ENCODE results near the gene NR1D1. TPM values are rescaled to one million over a fixed set of nuclear protein-coding genes. Genes with fewer than 3 reads are reported as not detected.

NR1D1 gene
- total and polyA plus RNA-seq, 2 of the 8 experiments (the other 6 are each of a cell fraction or from before 2014, with no cell fraction given) = 1.5 to 4.6 TPM

DNA sequence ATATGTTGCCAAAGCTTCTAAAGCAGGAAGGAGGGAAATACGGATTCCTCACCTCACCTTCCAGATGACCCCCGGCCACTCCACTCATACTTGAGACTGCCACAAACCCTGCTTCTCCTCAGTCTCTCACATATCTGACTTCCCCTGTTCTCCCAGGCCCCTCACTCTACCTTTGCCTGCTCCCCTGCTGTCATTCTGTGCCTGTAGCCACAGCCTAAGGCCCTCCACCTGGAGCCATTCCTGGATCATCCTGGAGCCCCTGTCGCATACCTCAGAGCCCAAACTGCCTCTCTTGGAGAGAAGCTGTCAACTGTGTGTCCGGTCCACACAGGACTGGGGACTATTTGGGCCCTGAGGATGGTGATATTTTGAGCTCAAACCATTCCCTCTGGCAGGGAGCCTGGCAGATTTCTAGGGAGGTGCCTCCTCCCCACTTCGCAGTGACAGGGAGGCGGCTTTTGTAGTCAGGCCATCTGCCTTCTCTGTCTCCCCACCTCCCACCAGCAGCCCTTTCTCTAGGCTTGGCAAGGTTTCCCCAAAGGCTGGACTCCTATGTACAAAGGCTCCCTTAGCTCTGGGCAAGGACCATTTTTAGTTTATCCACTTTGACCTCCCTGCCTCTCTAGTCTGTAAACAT is 43.9 kb downstream of the NR1D1 start:
- Histone ChIP-seq H3K23ac (ENCODE audit: insufficient read length) (no peak overlapping the region), H4K91ac (replicated peaks; ENCODE audit: insufficient read length, low read length) (no peak overlapping the region), H3K4me2 (ENCODE audit: insufficient read depth in 1 of 2, low read depth in 2 of 2, low read length in 2 of 2) (no peak overlapping the region), H2BK12ac (ENCODE audit: low read depth, low read length) (no peak overlapping the region), H2BK5ac (ENCODE audit: low read depth, low read length) (no peak overlapping the region), H4K8ac (ENCODE audit: extremely low read depth, insufficient read depth, low read length) (no peak overlapping the region), H3K18ac (ENCODE audit: extremely low read depth, low read length) (no peak overlapping the region; the same call in 1 of the 2 replicates), H3K79me1 (ENCODE audit: low read depth, low read length) (no peaks in the 10 kb centered on the region), H3K27me3 (replicated peaks in 1 of 4; ENCODE audit: control insufficient read depth in 3 of 4, extremely low read depth in 1 of 4, insufficient read depth in 3 of 4, low read length in 3 of 4) (peaks cover 0 to under 1% (median 0%) of the 10 kb centered on the region in 4 experiments; a peak in 3 of 7 replicates), H3K14ac (ENCODE audit: insufficient read length) (no peak overlapping the region), H3K4ac (replicated peaks; ENCODE audit: insufficient read length, low read depth, low read length) (no peak overlapping the region), H3K4me1 (replicated peaks in 1 of 4; ENCODE audit: control insufficient read depth in 3 of 4, insufficient read depth in 4 of 4, low read length in 3 of 4) (peaks cover 3 to 11% (median 7%) of the 10 kb centered on the region in 4 experiments; a peak in 6 of 7 replicates), H4K20me1 (replicated peaks in 1 of 2; ENCODE audit: control insufficient read depth in 1 of 2, insufficient read depth in 2 of 2, low read length in 2 of 2) (no peaks in the 10 kb centered on the region), H3K9ac (replicated peaks in 1 of 4; ENCODE audit: extremely low read depth in 1 of 4, low read depth in 3 of 4, low read length in 3 of 4) (no peak overlapping the region), H2BK120ac (replicated peaks; ENCODE audit: low read depth, low read length) (no peak overlapping the region), H2BK20ac (ENCODE audit: low read length) (no peak overlapping the region), H2BK15ac (ENCODE audit: low read length) (no peak overlapping the region), H3K4me3 (ENCODE audit: extremely low read depth in 1 of 4, insufficient read depth in 2 of 4, low read depth in 3 of 4, low read length in 4 of 4) (no peak overlapping the region), H2AFZ (ENCODE audit: low read length) (no peak overlapping the region), H3K9me3 (ENCODE audit: insufficient read depth in 2 of 2, low read depth in 1 of 2, low read length in 1 of 2) (no peaks in the 10 kb centered on the region), H2AK5ac (ENCODE audit: low read depth, low read length) (no peak overlapping the region; the same call in 1 of the 2 replicates), H3K27ac (ENCODE audit: low read depth, low read length) (no peak overlapping the region), H3K23me2 (ENCODE audit: low read depth, low read length) (no peaks in the 10 kb centered on the region), H3K79me2 (ENCODE audit: control insufficient read depth in 1 of 2, insufficient read depth in 2 of 2, low read length in 2 of 2) (no peaks in the 10 kb centered on the region), H3K36me3 (ENCODE audit: control insufficient read depth in 2 of 4, insufficient read depth in 4 of 4, low read length in 3 of 4) (peaks cover 0 to 7% (median 2%) of the 10 kb centered on the region in 4 experiments; a peak in 4 of 8 replicates), H3K56ac (replicated peaks; ENCODE audit: insufficient read length, low read depth, low read length) (no peak overlapping the region), H4K5ac (ENCODE audit: insufficient read length, low read depth, low read length) (no peak overlapping the region)
- ChIA-PET POLR2A (ENCODE audit: partially characterized antibody) (no interaction called here), CTCF (ENCODE audit: partially characterized antibody) (interaction anchor here (0.7 to 38.4 kb wide), 4 partner anchors 9 to 56 kb away, joined by 3 to 876 read pairs (median 262); no protein-coding TSS in a partner anchor)
- 94% methylated on average over 6 of the region's 6 CpGs; no CpG with 5 or more reads in 1 of the 2 experiments for WGBS, 2 experiments (ENCODE audit: extremely low coverage in 1 of 2, insufficient coverage in 1 of 2, insufficient read length in 1 of 2, insufficient replicate concordance in 2 of 2, low coverage in 1 of 2, low lambda C conversion rate in 2 of 2, missing lambda C conversion rate in 1 of 2)
- no peak for DNase-seq (ENCODE audit: low read depth in 1 of 2, low spot score in 2 of 2)
- no peak for FAIRE-seq
- TF ChIP-seq EP300 (IDR thresholded peaks at IDR 0.05; ENCODE audit: borderline replicate concordance in 1 of 2, low read depth in 2 of 2, low read length in 2 of 2) (no peak), CEBPB (IDR thresholded peaks at IDR 0.05; ENCODE audit: low read depth, low read length) (no peak), PHF8 (conservative IDR thresholded peaks at IDR 0.05; ENCODE audit: low read depth, low read length) (no peak), GABPA (IDR thresholded peaks at IDR 0.05; ENCODE audit: borderline replicate concordance, insufficient read depth, low read length) (no peak), MAFK (IDR thresholded peaks at IDR 0.05; ENCODE audit: low read depth, low read length) (no peak), SIN3A (conservative IDR thresholded peaks at IDR 0.05 in 1 of 2, IDR thresholded peaks at IDR 0.05 in 1 of 2; ENCODE audit: low read depth in 1 of 2, low read length in 2 of 2) (no peak), POLR2AphosphoS5 (IDR thresholded peaks at IDR 0.05; ENCODE audit: low read depth, low read length) (no peak), RNF2 (IDR thresholded peaks at IDR 0.05; ENCODE audit: borderline replicate concordance, low read depth, low read length, missing control alignments, poor library complexity, severe bottlenecking) (no peak)
- TF ChIP-seq, protein P1, sequence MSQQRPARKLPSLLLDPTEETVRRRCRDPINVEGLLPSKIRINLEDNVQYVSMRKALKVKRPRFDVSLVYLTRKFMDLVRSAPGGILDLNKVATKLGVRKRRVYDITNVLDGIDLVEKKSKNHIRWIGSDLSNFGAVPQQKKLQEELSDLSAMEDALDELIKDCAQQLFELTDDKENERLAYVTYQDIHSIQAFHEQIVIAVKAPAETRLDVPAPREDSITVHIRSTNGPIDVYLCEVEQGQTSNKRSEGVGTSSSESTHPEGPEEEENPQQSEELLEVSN (IDR thresholded peaks at IDR 0.05) = no peak

Data from H1 (cell line).